A172 (cell line): ENCODE results near the gene SAYSD1. TPM values are rescaled to one million over a fixed set of nuclear protein-coding genes. Genes with fewer than 3 reads are reported as not detected.

Source experiments
- DNase-seq: peaks from one replicate; pipeline ENCODE4 v3.0.0-alpha.2; 2015; ENCODE audit warnings: low spot score
- total RNA-seq: library from RNA; depleted of rRNA; stranded (reverse); fragments of >200 nt; shearing (Covaris generic); gene quantifications from 2 replicates; pipeline ENCODE4 v1.2.3, GENCODE V29; 2014

SAYSD1 gene
- total RNA-seq, 1 experiment from 2014 or later, result 7.4 TPM

GRCh38 chr6:39108041-39108839 lies 6.7 kb downstream of the SAYSD1 start:
- DNase-seq, result no peak

- DNase-seq, result no peak
These were observed 7.3 kb downstream of the SAYSD1 start for GRCh38 chr6:39107641-39108040.

GRCh38 chr6:39107034-39107433 lies 8.0 kb downstream of the SAYSD1 start:
- no peak for DNase-seq

GRCh38 chr6:39104528-39104927 lies 10.5 kb downstream of the SAYSD1 start:
- DNase-seq, result no peak

GRCh38 chr6:39102821-39103136 lies 12.2 kb downstream of the SAYSD1 start:
- DNase-seq, result no peak

GRCh38 chr6:39102071-39102820 lies 12.7 kb downstream of the SAYSD1 start:
- no peak for DNase-seq

GRCh38 chr6:39100358-39100757 lies 14.6 kb downstream of the SAYSD1 start:
- no peak for DNase-seq

GRCh38 chr6:39095578-39095977 lies 19.4 kb downstream of the SAYSD1 start:
- DNase-seq, result no peak

- no peak for DNase-seq
These were observed 21.8 kb downstream of the SAYSD1 start for GRCh38 chr6:39093149-39093708.

GRCh38 chr6:39092124-39092523 lies 22.9 kb downstream of the SAYSD1 start:
- no peak for DNase-seq

- DNase-seq, result no peak
These were observed 23.8 kb downstream of the SAYSD1 start for GRCh38 chr6:39091220-39091619.

GRCh38 chr6:39090036-39090435 lies 24.9 kb downstream of the SAYSD1 start:
- DNase-seq, result no peak

GRCh38 chr6:39088331-39088730 lies 26.7 kb downstream of the SAYSD1 start:
- peak; percentile 18 for DNase-seq

GRCh38 chr6:39087197-39087596 lies 27.8 kb downstream of the SAYSD1 start:
- DNase-seq, result no peak

GRCh38 chr6:39086711-39087110 lies 28.3 kb downstream of the SAYSD1 start:
- no peak for DNase-seq

GRCh38 chr6:39086294-39086693 lies 28.7 kb downstream of the SAYSD1 start:
- DNase-seq, result no peak

- DNase-seq, result no peak
These were observed 29.7 kb downstream of the SAYSD1 start for GRCh38 chr6:39085129-39085797.

- DNase-seq, result no peak
These were observed 30.5 kb downstream of the SAYSD1 start for GRCh38 chr6:39084506-39084905.

GRCh38 chr6:39083231-39083634 lies 31.8 kb downstream of the SAYSD1 start:
- DNase-seq, result no peak

GRCh38 chr6:39082310-39082709 lies 32.7 kb downstream of the SAYSD1 start:
- DNase-seq, result no peak

GRCh38 chr6:39080246-39080875 lies 34.6 kb downstream of the SAYSD1 start:
- no peak for DNase-seq
